8988T (cell line): Measurements from ENCODE around the gene GPD1.
"Not testable (repeated sequence)": the region's sequence is repeated elsewhere in the genome, so short reads cannot be mapped to it uniquely, and the experiment has no call there.

Experiments
- DNase-seq: peaks from one replicate; pipeline ENCODE4 v3.0.0; 2011

Gene GPD1

GRCh38 chr12:50132505-50133135 lies 28.8 kb downstream of the GPD1 start:
- no peak for DNase-seq

DNA sequence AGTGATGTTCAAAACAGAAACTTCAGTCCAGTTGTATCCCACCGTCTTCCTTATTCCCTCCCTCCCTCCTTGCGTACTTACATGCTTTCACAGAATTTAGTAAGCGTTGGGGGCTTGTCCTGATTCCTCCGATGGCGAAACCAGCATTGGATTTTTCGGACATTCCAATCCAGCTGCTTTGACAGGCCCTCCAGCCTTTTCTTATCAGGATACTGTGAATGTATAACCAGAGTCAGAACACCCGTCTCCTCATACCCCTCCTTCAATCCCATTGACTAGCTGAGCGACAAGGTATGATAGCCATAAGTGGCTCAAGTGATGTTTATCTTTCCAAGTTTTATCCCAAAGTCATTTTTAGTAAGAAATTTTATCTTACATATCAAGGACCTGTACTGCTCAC lies 39.2 kb downstream of the GPD1 start:
- no peak for DNase-seq

DNA sequence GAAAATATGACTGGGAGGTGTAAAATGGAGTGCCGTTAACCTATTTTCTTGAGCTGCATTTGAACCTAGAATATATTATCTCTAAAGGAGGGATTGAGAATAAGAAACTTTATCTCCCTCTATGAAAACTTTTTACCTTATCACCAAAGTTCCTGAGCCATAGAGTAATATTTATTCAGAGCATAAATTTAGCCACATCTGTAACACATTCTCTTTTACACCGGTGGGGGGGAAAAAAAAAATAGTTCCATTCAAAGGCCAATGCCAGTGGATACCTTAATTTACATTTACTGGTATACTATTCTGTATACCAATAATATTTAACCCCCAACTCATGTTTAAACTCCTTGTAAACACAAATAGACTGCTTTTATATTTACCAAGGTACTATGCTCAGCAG lies 41.6 kb downstream of the GPD1 start:
- DNase-seq: no peak

- no peak for DNase-seq
Measured at GRCh38 chr12:50147281-50147680, 43.5 kb downstream of the GPD1 start.

DNA sequence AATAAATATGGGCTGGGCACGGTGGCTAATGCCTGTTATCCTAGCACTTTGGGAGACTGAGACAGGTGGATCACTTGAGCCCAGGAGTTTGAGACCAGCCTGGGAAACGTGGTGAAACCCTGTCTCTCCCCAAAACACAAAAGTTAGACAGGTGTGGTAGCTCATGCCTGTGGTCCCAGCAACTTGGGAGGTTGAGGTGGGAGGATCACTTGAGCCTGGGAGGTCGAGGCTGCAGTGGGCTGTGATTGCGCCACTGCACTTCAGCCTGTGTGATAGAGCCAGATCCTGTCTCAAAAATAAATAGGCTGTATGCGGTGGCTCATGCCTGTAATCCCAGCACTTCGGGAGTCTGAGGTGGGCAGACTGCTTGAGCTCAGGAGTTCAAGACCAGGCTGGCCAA lies 44.2 kb downstream of the GPD1 start:
- not testable (repeated sequence) for DNase-seq

DNA sequence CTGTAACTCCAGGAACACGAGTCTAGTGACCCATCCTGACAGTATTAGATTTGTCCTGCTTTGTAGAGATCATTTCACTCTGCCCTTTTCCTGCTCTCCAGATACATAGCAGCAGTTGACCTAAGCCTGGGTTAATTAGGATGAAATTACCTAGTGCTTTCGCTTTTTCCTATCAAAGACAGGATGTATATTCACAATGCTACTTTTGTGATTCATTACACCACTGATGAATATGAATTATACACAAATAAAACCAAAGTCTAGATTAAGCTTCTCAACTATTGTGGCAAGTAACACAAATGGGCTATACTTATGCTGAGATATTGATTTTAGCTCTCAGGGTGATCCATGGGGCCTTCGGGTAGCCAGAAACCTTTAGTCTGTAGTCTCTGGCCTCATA lies 45.5 kb downstream of the GPD1 start:
- DNase-seq: no peak

- no peak for DNase-seq
Measured at GRCh38 chr12:50151047-50151687, 47.4 kb downstream of the GPD1 start.

DNA sequence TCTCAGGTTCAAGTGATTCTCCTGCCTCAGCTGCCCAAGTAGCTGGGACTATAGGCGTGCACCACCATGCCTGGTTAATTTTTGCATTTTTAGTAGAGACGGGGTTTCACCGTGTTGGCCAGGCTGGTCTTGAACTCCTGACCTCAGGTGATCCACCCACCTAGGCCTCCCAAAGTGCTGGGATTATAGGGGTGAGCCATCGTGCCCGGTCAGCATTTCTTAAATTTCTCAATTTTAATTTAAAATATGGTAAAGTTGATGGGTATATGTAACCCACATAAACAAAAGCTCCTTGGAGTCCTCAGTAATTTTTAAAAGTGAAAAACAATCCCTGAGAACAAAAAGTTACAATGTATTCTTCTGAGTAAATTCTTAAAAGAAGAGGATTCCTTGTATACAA lies 51.1 kb downstream of the GPD1 start:
- DNase-seq: not testable (repeated sequence)

DNA sequence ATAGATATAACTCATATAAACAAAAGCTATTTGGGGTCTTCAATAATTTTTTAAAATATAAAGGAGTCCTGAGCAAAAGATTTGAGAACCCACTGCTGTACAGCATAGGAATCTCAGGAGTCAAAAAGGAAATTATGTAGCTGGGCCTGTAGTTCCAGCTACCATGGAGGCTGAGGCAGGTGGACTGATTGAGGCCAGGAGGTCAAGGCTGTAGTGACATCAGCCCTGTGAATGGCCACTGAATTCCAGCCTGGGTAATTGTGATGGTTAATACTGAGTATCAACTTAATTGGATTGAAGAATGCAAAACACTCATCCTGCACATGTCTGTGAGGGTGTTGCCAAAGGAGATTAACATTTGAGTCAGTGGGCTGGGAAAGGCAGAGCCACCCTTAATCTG lies 52.8 kb downstream of the GPD1 start:
- DNase-seq: no peak

DNA sequence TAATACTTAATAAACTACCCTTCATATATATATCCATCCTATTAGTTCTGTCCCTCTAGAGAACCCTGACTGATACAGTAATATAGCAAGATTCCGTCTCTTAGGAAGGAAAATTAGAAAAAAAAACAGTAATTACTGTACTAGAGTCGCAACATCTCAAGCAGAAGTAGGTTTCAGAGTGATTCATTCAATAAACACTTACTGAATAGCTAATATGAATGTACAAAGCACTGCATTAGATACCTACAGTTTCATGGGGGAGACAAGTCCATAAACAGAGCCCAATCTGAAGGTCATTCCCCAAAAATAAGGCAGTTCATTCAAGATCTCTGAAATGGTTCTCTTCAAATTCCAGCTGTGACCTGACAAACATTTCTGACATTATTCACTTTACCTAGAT lies 53.5 kb downstream of the GPD1 start:
- no peak for DNase-seq

GRCh38 chr12:50160643-50161042 lies 56.8 kb downstream of the GPD1 start:
- DNase-seq: no peak
